ENCODE data around the gene MRNIP.
"Not testable (repeated sequence)": the region's sequence is repeated elsewhere in the genome, so short reads cannot be mapped to it uniquely, and the experiment has no call there.

Gene MRNIP

GRCh38 chr5:179791881-179792611 is 66.6 kb downstream of the MRNIP start:
- TF ChIP-seq CTCF (IDR thresholded peaks at IDR 0.05; ENCODE audit: insufficient read depth, low read length, poor library complexity, severe bottlenecking): no peak
- no peak for TF ChIP-seq EZH2phosphoT487 (conservative IDR thresholded peaks at IDR 0.05; ENCODE audit: low read length)
- no peak overlapping the region for H3K27ac ChIP-seq (ENCODE audit: low read depth, low read length)
- no peak overlapping the region for H3K4me3 ChIP-seq (ENCODE audit: insufficient read depth, low read length, poor library complexity, severe bottlenecking)

GRCh38 chr5:179789278-179789677 is 69.3 kb downstream of the MRNIP start:
- not testable (repeated sequence) for H3K79me2 ChIP-seq (ENCODE audit: insufficient read depth, low read length); H3K27me3 ChIP-seq (ENCODE audit: low read length); H3F3A ChIP-seq (ENCODE audit: insufficient read depth); H3K36me3 ChIP-seq (ENCODE audit: low read length); H3K9me3 ChIP-seq (ENCODE audit: insufficient read depth, low read length); H4K20me1 ChIP-seq (ENCODE audit: low read depth, low read length); H3K4me2 ChIP-seq (ENCODE audit: low read depth, low read length, poor library complexity, severe bottlenecking); H3K4me3 ChIP-seq (ENCODE audit: insufficient read depth, low read length, poor library complexity, severe bottlenecking); H3K9me2 ChIP-seq (replicated peaks; ENCODE audit: insufficient read depth, low read length); H3K27ac ChIP-seq (ENCODE audit: low read depth, low read length); H2AFZ ChIP-seq (ENCODE audit: low read depth, low read length, severe bottlenecking); H3K9ac ChIP-seq (ENCODE audit: low read length)

More at GRCh38 chr5:179791881-179792611, 66.6 kb downstream of the MRNIP start:
- H3F3A ChIP-seq (ENCODE audit: insufficient read depth): no peaks in the 10 kb centered on the region
- H3K9ac ChIP-seq (ENCODE audit: low read length): no peak overlapping the region
- H3K79me2 ChIP-seq (ENCODE audit: insufficient read depth, low read length): no peaks in the 10 kb centered on the region
- no peaks in the 10 kb centered on the region for H3K27me3 ChIP-seq (ENCODE audit: low read length)
- H3K9me3 ChIP-seq (ENCODE audit: insufficient read depth, low read length): no peaks in the 10 kb centered on the region
- no peak overlapping the region for H2AFZ ChIP-seq (ENCODE audit: low read depth, low read length, severe bottlenecking)
- no peak overlapping the region for H3K4me2 ChIP-seq (ENCODE audit: low read depth, low read length, poor library complexity, severe bottlenecking)
- H3K9me2 ChIP-seq (replicated peaks; ENCODE audit: insufficient read depth, low read length): no peaks in the 10 kb centered on the region
- no peaks in the 10 kb centered on the region for H4K20me1 ChIP-seq (ENCODE audit: low read depth, low read length)
- H3K36me3 ChIP-seq (ENCODE audit: low read length): no peaks in the 10 kb centered on the region

GRCh38 chr5:179788193-179788854 is 70.3 kb downstream of the MRNIP start:
- no peak overlapping the region for H3K4me3 ChIP-seq (ENCODE audit: insufficient read depth, low read length, poor library complexity, severe bottlenecking)
- H3K27me3 ChIP-seq (ENCODE audit: low read length): no peaks in the 10 kb centered on the region
- no peak for TF ChIP-seq EZH2phosphoT487 (conservative IDR thresholded peaks at IDR 0.05; ENCODE audit: low read length)
- TF ChIP-seq CTCF (IDR thresholded peaks at IDR 0.05; ENCODE audit: insufficient read depth, low read length, poor library complexity, severe bottlenecking): no peak
- H3K36me3 ChIP-seq (ENCODE audit: low read length): no peaks in the 10 kb centered on the region
- no peaks in the 10 kb centered on the region for H3K79me2 ChIP-seq (ENCODE audit: insufficient read depth, low read length)
- H3K9me3 ChIP-seq (ENCODE audit: insufficient read depth, low read length): no peaks in the 10 kb centered on the region
- no peaks in the 10 kb centered on the region for H3K9me2 ChIP-seq (replicated peaks; ENCODE audit: insufficient read depth, low read length)
- no peaks in the 10 kb centered on the region for H4K20me1 ChIP-seq (ENCODE audit: low read depth, low read length)
- no peaks in the 10 kb centered on the region for H3F3A ChIP-seq (ENCODE audit: insufficient read depth)
- no peak overlapping the region for H3K27ac ChIP-seq (ENCODE audit: low read depth, low read length)
- H2AFZ ChIP-seq (ENCODE audit: low read depth, low read length, severe bottlenecking): no peak overlapping the region
- no peak overlapping the region for H3K9ac ChIP-seq (ENCODE audit: low read length)
- no peak overlapping the region for H3K4me2 ChIP-seq (ENCODE audit: low read depth, low read length, poor library complexity, severe bottlenecking)

All from SU-DHL-6 (cell line).